SK-N-DZ (cell line): ENCODE data around the gene LSM3.

Experiments used
- DNase-seq: peaks from one replicate; pipeline ENCODE4 v3.0.0-alpha.2; 2015; ENCODE audit warnings: low spot score

LSM3 gene

GRCh38 chr3:14200276-14200675 lies 21.7 kb downstream of the LSM3 start:
- DNase-seq, result no peak

GRCh38 chr3:14200841-14201240 lies 22.2 kb downstream of the LSM3 start:
- no peak for DNase-seq

GRCh38 chr3:14201940-14202684 lies 23.5 kb downstream of the LSM3 start:
- DNase-seq, result no peak

GRCh38 chr3:14202874-14203520 lies 24.4 kb downstream of the LSM3 start:
- no peak for DNase-seq

- DNase-seq, result peak; percentile 70
Observed at GRCh38 chr3:14203521-14204079, 25.0 kb downstream of the LSM3 start.

GRCh38 chr3:14204515-14205284 lies 26.1 kb downstream of the LSM3 start:
- no peak for DNase-seq

GRCh38 chr3:14206548-14207177 lies 28.0 kb downstream of the LSM3 start:
- DNase-seq, result no peak

- DNase-seq, result no peak
Observed at GRCh38 chr3:14208168-14208567, 29.6 kb downstream of the LSM3 start.

- DNase-seq, result no peak
Observed at GRCh38 chr3:14208977-14209394, 30.4 kb downstream of the LSM3 start.

GRCh38 chr3:14209581-14210289 lies 31.1 kb downstream of the LSM3 start:
- no peak for DNase-seq

GRCh38 chr3:14210290-14210688 lies 31.7 kb downstream of the LSM3 start:
- DNase-seq, result no peak

- no peak for DNase-seq
Observed at GRCh38 chr3:14210843-14211594, 32.4 kb downstream of the LSM3 start.

GRCh38 chr3:14211621-14212020 lies 33.0 kb downstream of the LSM3 start:
- DNase-seq, result no peak

- DNase-seq, result no peak
Observed at GRCh38 chr3:14212032-14212431, 33.4 kb downstream of the LSM3 start.

GRCh38 chr3:14213066-14213774 lies 34.6 kb downstream of the LSM3 start:
- DNase-seq, result no peak

- no peak for DNase-seq
Observed at GRCh38 chr3:14214764-14215163, 36.1 kb downstream of the LSM3 start.

- DNase-seq, result peak; percentile 90
Observed at GRCh38 chr3:14216257-14217048, 37.8 kb downstream of the LSM3 start.

- DNase-seq, result no peak
Observed at GRCh38 chr3:14218355-14218754, 39.7 kb downstream of the LSM3 start.

- DNase-seq, result no peak
Observed at GRCh38 chr3:14220933-14221332, 42.3 kb downstream of the LSM3 start.
